Fibroblast of skin of left biceps (primary cell): ENCODE results near the gene VRK3.
A peak's percentile ranks its signal among the peaks of the same experiment; 100 is the strongest.
"Not testable (repeated sequence)": the region's sequence is repeated elsewhere in the genome, so short reads cannot be mapped to it uniquely, and the experiment has no call there.

ENCODE experiments used
- DNase-seq, 2 experiments: peaks; one replicate each; pipeline ENCODE4 v3.0.0-alpha.2; 2013; ENCODE audit warnings: low read depth in 2 of 2

The VRK3 gene

GRCh38 chr19:50025022-50025793 lies at the start of gene VRK3:
TSS of gene VRK3 (minus strand) at chr19:50025372. CDS start at chr19:50016162, 9,210 bp downstream.
- peak; percentile 100 for DNase-seq

- DNase-seq: not testable (repeated sequence)
Observed at GRCh38 chr19:50068382-50068781, 43.2 kb upstream of the VRK3 start.

- no peak for DNase-seq
Observed at GRCh38 chr19:50067575-50067974, 42.4 kb upstream of the VRK3 start.

GRCh38 chr19:50065938-50066337 lies 40.8 kb upstream of the VRK3 start:
- no peak for DNase-seq

- no peak for DNase-seq
Observed at GRCh38 chr19:50061650-50062049, 36.5 kb upstream of the VRK3 start.

- DNase-seq: no peak
Observed at GRCh38 chr19:50060107-50060506, 34.9 kb upstream of the VRK3 start.

GRCh38 chr19:50059045-50059444 lies 33.9 kb upstream of the VRK3 start:
- DNase-seq: no peak

GRCh38 chr19:50058425-50058824 lies 33.3 kb upstream of the VRK3 start:
- DNase-seq: no peak

- no peak for DNase-seq
Observed at GRCh38 chr19:50053119-50053518, 27.9 kb upstream of the VRK3 start.

- DNase-seq: no peak
Observed at GRCh38 chr19:50051964-50052363, 26.8 kb upstream of the VRK3 start.

GRCh38 chr19:50051228-50051895 lies 26.2 kb upstream of the VRK3 start:
- DNase-seq: not testable (repeated sequence)

GRCh38 chr19:50050406-50051227 lies 25.4 kb upstream of the VRK3 start:
- no peak for DNase-seq

GRCh38 chr19:50047671-50048070 lies 22.5 kb upstream of the VRK3 start:
- no peak for DNase-seq

- no peak for DNase-seq
Observed at GRCh38 chr19:50046649-50047503, 21.7 kb upstream of the VRK3 start.

- no peak for DNase-seq
Observed at GRCh38 chr19:50044922-50045321, 19.8 kb upstream of the VRK3 start.

GRCh38 chr19:50043967-50044366 lies 18.8 kb upstream of the VRK3 start:
- DNase-seq: no peak

- DNase-seq: no peak
Observed at GRCh38 chr19:50042363-50043024, 17.3 kb upstream of the VRK3 start.

- no peak for DNase-seq
Observed at GRCh38 chr19:50040967-50041366, 15.8 kb upstream of the VRK3 start.

GRCh38 chr19:50039968-50040367 lies 14.8 kb upstream of the VRK3 start:
- DNase-seq: no peak

GRCh38 chr19:50036908-50037307 lies 11.7 kb upstream of the VRK3 start:
- DNase-seq: no peak

GRCh38 chr19:50030937-50031336 lies 5.8 kb upstream of the VRK3 start:
- DNase-seq: no peak
